Mammary epithelial cell (primary cell): ENCODE data around the gene SLC7A10.

Experiments
- EZH2 ChIP-seq: IDR thresholded peaks from 2 replicates; pipeline ENCODE4 v1.6.1; 2012; ENCODE audit warnings: low read length, inconsistent platforms, borderline replicate concordance
- TF ChIP-seq, protein P1 (sequence below), 2 donors: IDR thresholded peaks in 1 of 2; conservative IDR thresholded peaks in 1 of 2; 2 replicates each; pipeline ENCODE4 v1.5.1; 2011 to 2012; ENCODE audit warnings: inconsistent platforms in 2 of 2, low read length in 2 of 2, mild to moderate bottlenecking in 2 of 2, control low read depth in 1 of 2, low read depth in 1 of 2; ENCODE audit not compliant: insufficient read depth in 1 of 2; ENCODE audit errors: extremely low read depth in 1 of 2

DNA sequence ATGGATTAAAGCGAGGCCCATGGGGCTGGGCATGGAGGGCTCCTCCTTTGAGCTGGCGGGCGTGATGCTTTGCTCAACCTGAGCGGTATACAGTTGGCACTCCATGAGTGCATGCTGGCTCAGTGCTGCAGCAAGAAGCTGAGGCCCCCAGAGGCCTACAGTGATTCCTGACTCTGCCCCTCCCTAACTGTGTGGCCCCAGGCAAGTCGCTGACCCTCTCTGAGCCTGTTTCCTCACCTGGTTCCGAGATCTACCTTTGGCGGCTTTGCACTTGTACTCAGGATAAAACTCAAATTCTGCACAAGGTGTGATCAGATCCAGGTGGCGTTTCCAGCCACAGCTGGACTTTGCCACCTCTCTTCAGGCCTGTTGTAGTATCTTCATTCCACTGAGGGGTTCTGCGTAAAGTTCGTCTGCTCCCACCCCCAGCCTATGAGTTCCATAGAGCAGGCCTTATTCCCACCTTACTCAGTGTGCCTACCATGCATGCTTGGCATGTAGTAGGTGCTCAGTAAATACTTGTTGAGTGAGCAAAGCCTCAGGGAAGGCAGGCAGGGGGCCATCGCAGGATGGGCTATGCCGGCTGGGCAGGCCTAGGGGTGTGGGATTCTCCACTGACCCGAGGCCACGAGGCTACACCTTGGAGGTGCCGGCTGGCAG, 23.6 kb downstream of the SLC7A10 start:
- TF ChIP-seq, protein P1, sequence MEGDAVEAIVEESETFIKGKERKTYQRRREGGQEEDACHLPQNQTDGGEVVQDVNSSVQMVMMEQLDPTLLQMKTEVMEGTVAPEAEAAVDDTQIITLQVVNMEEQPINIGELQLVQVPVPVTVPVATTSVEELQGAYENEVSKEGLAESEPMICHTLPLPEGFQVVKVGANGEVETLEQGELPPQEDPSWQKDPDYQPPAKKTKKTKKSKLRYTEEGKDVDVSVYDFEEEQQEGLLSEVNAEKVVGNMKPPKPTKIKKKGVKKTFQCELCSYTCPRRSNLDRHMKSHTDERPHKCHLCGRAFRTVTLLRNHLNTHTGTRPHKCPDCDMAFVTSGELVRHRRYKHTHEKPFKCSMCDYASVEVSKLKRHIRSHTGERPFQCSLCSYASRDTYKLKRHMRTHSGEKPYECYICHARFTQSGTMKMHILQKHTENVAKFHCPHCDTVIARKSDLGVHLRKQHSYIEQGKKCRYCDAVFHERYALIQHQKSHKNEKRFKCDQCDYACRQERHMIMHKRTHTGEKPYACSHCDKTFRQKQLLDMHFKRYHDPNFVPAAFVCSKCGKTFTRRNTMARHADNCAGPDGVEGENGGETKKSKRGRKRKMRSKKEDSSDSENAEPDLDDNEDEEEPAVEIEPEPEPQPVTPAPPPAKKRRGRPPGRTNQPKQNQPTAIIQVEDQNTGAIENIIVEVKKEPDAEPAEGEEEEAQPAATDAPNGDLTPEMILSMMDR (conservative IDR thresholded peaks at IDR 0.05 in 1 of 2, IDR thresholded peaks at IDR 0.05 in 1 of 2; ENCODE audit: extremely low read depth in 1 of 2, insufficient read depth in 1 of 2, low read depth in 1 of 2, low read length in 2 of 2) = no peak
- no peak for TF ChIP-seq EZH2
